ENCODE measurements around the gene SMIM44.

The SMIM44 gene

DNA sequence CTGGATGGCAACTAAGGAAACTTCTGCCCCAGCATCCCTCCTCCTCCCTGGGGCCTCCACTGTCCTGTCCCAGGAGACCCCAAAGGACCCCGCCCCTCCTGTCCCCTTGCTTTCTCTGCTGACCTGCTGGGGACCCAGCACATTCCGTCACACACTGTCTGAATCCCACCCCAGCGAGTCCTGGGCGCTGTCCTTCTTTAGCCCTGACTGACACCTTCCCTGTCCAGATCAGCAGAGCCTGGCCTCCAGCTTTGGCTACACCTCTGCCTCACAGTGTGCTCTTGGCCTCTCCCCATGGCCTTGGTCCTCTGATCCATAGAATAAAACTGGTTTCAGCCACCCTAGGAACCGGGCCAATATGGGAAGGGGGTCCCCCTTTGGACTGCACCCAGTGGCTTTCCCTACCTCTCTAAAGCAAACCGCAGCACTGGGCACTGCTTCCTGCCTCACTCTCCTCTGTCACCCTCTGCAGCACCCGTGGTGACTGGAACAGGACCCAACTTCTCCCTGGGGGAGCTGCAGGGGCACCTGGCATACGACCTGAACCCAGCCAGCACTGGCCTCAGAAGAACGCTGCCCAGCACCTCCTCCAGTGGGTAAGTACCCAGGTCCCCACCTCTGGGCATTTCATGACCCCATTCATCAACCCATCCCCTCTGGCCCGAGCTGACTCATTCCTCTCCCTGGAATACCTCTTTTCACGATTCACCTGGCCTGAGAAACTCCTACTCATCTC lies 49.3 kb downstream of the SMIM44 start:
- no peaks in the 10 kb centered on the region for H3K27me3 ChIP-seq (ENCODE audit: insufficient read depth, low read length)
- peak overlapping the region; percentile 36; the same call in 1 of the 2 replicates for H2AFZ ChIP-seq (ENCODE audit: low read length)
- H4K20me1 ChIP-seq (ENCODE audit: insufficient read depth, low read length), result no peaks in the 10 kb centered on the region
- H3K9ac ChIP-seq (ENCODE audit: low read length), result peak overlapping the region; percentile 80
- H3K4me1 ChIP-seq (ENCODE audit: insufficient read depth, low read length, severe bottlenecking), result peaks cover 12% of the 10 kb centered on the region
- no peak for TF ChIP-seq EZH2 (IDR thresholded peaks at IDR 0.05; ENCODE audit: borderline replicate concordance, low read length)
- TF ChIP-seq, protein P1, sequence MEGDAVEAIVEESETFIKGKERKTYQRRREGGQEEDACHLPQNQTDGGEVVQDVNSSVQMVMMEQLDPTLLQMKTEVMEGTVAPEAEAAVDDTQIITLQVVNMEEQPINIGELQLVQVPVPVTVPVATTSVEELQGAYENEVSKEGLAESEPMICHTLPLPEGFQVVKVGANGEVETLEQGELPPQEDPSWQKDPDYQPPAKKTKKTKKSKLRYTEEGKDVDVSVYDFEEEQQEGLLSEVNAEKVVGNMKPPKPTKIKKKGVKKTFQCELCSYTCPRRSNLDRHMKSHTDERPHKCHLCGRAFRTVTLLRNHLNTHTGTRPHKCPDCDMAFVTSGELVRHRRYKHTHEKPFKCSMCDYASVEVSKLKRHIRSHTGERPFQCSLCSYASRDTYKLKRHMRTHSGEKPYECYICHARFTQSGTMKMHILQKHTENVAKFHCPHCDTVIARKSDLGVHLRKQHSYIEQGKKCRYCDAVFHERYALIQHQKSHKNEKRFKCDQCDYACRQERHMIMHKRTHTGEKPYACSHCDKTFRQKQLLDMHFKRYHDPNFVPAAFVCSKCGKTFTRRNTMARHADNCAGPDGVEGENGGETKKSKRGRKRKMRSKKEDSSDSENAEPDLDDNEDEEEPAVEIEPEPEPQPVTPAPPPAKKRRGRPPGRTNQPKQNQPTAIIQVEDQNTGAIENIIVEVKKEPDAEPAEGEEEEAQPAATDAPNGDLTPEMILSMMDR (IDR thresholded peaks at IDR 0.05; ENCODE audit: low read length), result no peak
- H3K79me2 ChIP-seq (ENCODE audit: insufficient read depth, low read length), result no peaks in the 10 kb centered on the region
- no peaks in the 10 kb centered on the region; the same call in 1 of the 2 replicates for H3K36me3 ChIP-seq (ENCODE audit: insufficient read depth, low read length)
- peak overlapping the region; percentile 65 for H3K4me3 ChIP-seq (ENCODE audit: low read depth, low read length, poor library complexity, severe bottlenecking)
- no peak overlapping the region for H3K27ac ChIP-seq (ENCODE audit: low read depth, low read length, poor library complexity, severe bottlenecking)
- H3K9me3 ChIP-seq (ENCODE audit: low read length), result no peaks in the 10 kb centered on the region
- H3K9me2 ChIP-seq (ENCODE audit: low read depth, low read length), result no peaks in the 10 kb centered on the region
- H3K4me2 ChIP-seq (ENCODE audit: low read length), result peak overlapping the region; percentile 95
- no peaks in the 10 kb centered on the region for H3F3A ChIP-seq (ENCODE audit: insufficient read depth, low read length)

DNA sequence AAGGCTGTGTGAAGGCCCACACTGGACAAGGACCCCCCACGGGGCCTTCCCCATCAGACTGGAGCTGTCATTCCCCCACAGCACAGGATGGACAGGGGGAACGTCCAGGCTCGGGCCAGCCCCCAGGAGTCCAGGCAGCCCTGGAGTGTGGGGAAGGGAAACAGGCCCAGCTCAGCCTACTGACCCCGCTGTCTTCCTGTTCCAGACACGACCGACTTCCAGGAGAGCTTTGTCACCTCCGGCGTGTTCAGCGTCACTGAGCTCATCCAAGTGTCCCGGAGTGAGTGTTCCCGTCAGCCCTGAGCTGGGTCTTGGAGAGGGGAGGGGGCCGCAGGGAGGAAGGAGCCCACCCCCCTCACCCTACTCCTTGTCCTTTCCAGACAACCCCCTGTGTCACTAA lies 49.9 kb downstream of the SMIM44 start:
- Histone ChIP-seq H3K9me2 (ENCODE audit: low read depth, low read length) (no peaks in the 10 kb centered on the region), H3K4me3 (ENCODE audit: low read depth, low read length, poor library complexity, severe bottlenecking) (no peak overlapping the region), H3K27me3 (ENCODE audit: insufficient read depth, low read length) (no peaks in the 10 kb centered on the region), H3K9me3 (ENCODE audit: low read length) (no peaks in the 10 kb centered on the region), H3K79me2 (ENCODE audit: insufficient read depth, low read length) (no peaks in the 10 kb centered on the region), H3K36me3 (ENCODE audit: insufficient read depth, low read length) (no peaks in the 10 kb centered on the region; the same call in 1 of the 2 replicates), H3K4me1 (ENCODE audit: insufficient read depth, low read length, severe bottlenecking) (peaks cover 12% of the 10 kb centered on the region), H2AFZ (ENCODE audit: low read length) (no peak overlapping the region), H4K20me1 (ENCODE audit: insufficient read depth, low read length) (no peaks in the 10 kb centered on the region), H3F3A (ENCODE audit: insufficient read depth, low read length) (no peaks in the 10 kb centered on the region), H3K4me2 (ENCODE audit: low read length) (no peak overlapping the region), H3K9ac (ENCODE audit: low read length) (no peak overlapping the region), H3K27ac (ENCODE audit: low read depth, low read length, poor library complexity, severe bottlenecking) (no peak overlapping the region)
- TF ChIP-seq EZH2 (IDR thresholded peaks at IDR 0.05; ENCODE audit: borderline replicate concordance, low read length), result no peak
- TF ChIP-seq, protein P1 (IDR thresholded peaks at IDR 0.05; ENCODE audit: low read length), result no peak

Data from OCI-LY1 (cell line).